Right lobe of liver (tissue), 4 donors: ENCODE data around the gene STXBP5.

Experiments
- CTCF ChIP-seq, 4 donors: fragments of 200-600 bp in 3 of 4; fragments of 450-650 bp in 1 of 4; IDR thresholded peaks; one replicate each; pipeline versions ENCODE4 v1.5.1 to v1.8.0; 2016 to 2022; ENCODE audit warnings: antibody characterized with exemption in 4 of 4, mild to moderate bottlenecking in 2 of 4
- POLR2A ChIP-seq: fragments of 450-650 bp; IDR thresholded peaks from one replicate; pipeline ENCODE4 v1.6.1; 2017; ENCODE audit warnings: antibody characterized with exemption, mild to moderate bottlenecking
- donor health status: DM: no; HTN: no; CAD: no.
- donor health status: DM: no; HTN: no; CAD: no.
- donor health status: DM: no; HTN: yes; CAD: no.

GRCh38 chr6:147371325-147371724 lies 167.1 kb downstream of the STXBP5 start:
- TF ChIP-seq CTCF (IDR thresholded peaks at IDR 0.05) (no peak), POLR2A (no peak)
